Fibroblast of skin of right biceps (primary cell): ENCODE measurements around the gene CRBN.
A peak's percentile ranks its signal among the peaks of the same experiment; 100 is the strongest.

Source experiments
- DNase-seq: peaks from one replicate; pipeline ENCODE4 v3.0.0-alpha.2; 2013

The CRBN gene

GRCh38 chr3:3179407-3180094 is at the start of gene CRBN:
TSS of gene CRBN (minus strand) at chr3:3179691. CDS start at chr3:3179687, 4 bp downstream.
- peak; percentile 80 for DNase-seq

- no peak for DNase-seq
Observed at GRCh38 chr3:3227640-3228039, 48.1 kb upstream of the CRBN start.

- no peak for DNase-seq
Observed at GRCh38 chr3:3221528-3221927, 42.0 kb upstream of the CRBN start.

- no peak for DNase-seq
Observed at GRCh38 chr3:3216401-3216800, 36.9 kb upstream of the CRBN start.

- no peak for DNase-seq
Observed at GRCh38 chr3:3212781-3213440, 33.4 kb upstream of the CRBN start.

- no peak for DNase-seq
Observed at GRCh38 chr3:3209714-3210113, 30.2 kb upstream of the CRBN start.

- no peak for DNase-seq
Observed at GRCh38 chr3:3209057-3209456, 29.6 kb upstream of the CRBN start.

GRCh38 chr3:3201611-3202010 is 22.1 kb upstream of the CRBN start:
- DNase-seq: no peak

- peak; percentile 49 for DNase-seq
Observed at GRCh38 chr3:3200632-3201212, 21.2 kb upstream of the CRBN start.

GRCh38 chr3:3199306-3199705 is 19.8 kb upstream of the CRBN start:
- no peak for DNase-seq

GRCh38 chr3:3196148-3196861 is 16.8 kb upstream of the CRBN start:
- DNase-seq: no peak

- DNase-seq: no peak
Observed at GRCh38 chr3:3194861-3195260, 15.4 kb upstream of the CRBN start.

GRCh38 chr3:3192286-3192675 is 12.8 kb upstream of the CRBN start:
- no peak for DNase-seq

- no peak for DNase-seq
Observed at GRCh38 chr3:3191675-3192285, 12.3 kb upstream of the CRBN start.

GRCh38 chr3:3189961-3190360 is 10.5 kb upstream of the CRBN start:
- DNase-seq: no peak

GRCh38 chr3:3189102-3189727 is 9.7 kb upstream of the CRBN start:
- DNase-seq: no peak

- no peak for DNase-seq
Observed at GRCh38 chr3:3184876-3185275, 5.4 kb upstream of the CRBN start.

- DNase-seq: peak; percentile 6
Observed at GRCh38 chr3:3180456-3180855, 965 bp upstream of the CRBN start.

GRCh38 chr3:3178498-3179328 is 778 bp downstream of the CRBN start:
- no peak for DNase-seq

GRCh38 chr3:3177861-3178497 is 1.5 kb downstream of the CRBN start:
- DNase-seq: no peak

GRCh38 chr3:3172627-3173026 is 6.9 kb downstream of the CRBN start:
- no peak for DNase-seq
